GM23338 (cell line): ENCODE results near the gene ZNF280C.

ENCODE experiments used
- CREB1 ChIP-seq: fragments of 250-450 bp; sonication (Bioruptor Pico); IDR thresholded peaks from 2 replicates; pipeline ENCODE4 v1.5.0; 2020; ENCODE audit warnings: low read depth, mild to moderate bottlenecking, moderate library complexity
- EZH2 ChIP-seq: fragments of 200-600 bp; sonication (generic); IDR thresholded peaks from one replicate; pipeline ENCODE4 v1.8.0; 2017; ENCODE audit warnings: antibody characterized with exemption, mild to moderate bottlenecking, low read depth; ENCODE audit not compliant: unreplicated experiment
- EZH2phosphoT487 ChIP-seq: fragments of 200-600 bp; sonication (generic); IDR thresholded peaks from one replicate; pipeline ENCODE4 v1.8.1; 2018; ENCODE audit warnings: antibody characterized with exemption; ENCODE audit not compliant: unreplicated experiment
- JUNB ChIP-seq: IDR thresholded peaks from one replicate; pipeline ENCODE4 v1.6.1; 2016; ENCODE audit warnings: antibody characterized with exemption; ENCODE audit not compliant: unreplicated experiment
- NANOG ChIP-seq: IDR thresholded peaks from 2 replicates; pipeline ENCODE4 v1.6.1; 2016; ENCODE audit warnings: antibody characterized with exemption, borderline replicate concordance
- POLR2AphosphoS5 ChIP-seq: IDR thresholded peaks from 2 replicates; pipeline ENCODE4 v1.6.1; 2016; ENCODE audit warnings: antibody characterized with exemption, low read depth
- STAT1 ChIP-seq: IDR thresholded peaks from one replicate; pipeline ENCODE4 v1.6.1; 2016; ENCODE audit warnings: antibody characterized with exemption; ENCODE audit not compliant: unreplicated experiment
- ZNF114 ChIP-seq: fragments of 250-450 bp; sonication (Bioruptor Pico); IDR thresholded peaks from 2 replicates; pipeline ENCODE4 v1.5.0; 2020; ENCODE audit warnings: mild to moderate bottlenecking, moderate library complexity
- TF ChIP-seq, protein P1 (sequence below), 2 experiments: fragments of 200-600 bp in 1 of 2; sonication (generic) in 1 of 2; conservative IDR thresholded peaks; 2 replicates each; pipeline versions ENCODE4 v1.5.1 to v1.6.1; 2016 to 2017; ENCODE audit warnings: antibody characterized with exemption in 2 of 2, low read depth in 2 of 2, mild to moderate bottlenecking in 2 of 2, moderate library complexity in 1 of 2
- TF ChIP-seq, protein P2 (sequence below): IDR thresholded peaks from one replicate; pipeline ENCODE4 v1.6.1; 2018; ENCODE audit warnings: antibody characterized with exemption; ENCODE audit not compliant: unreplicated experiment
- TF ChIP-seq, protein P3 (sequence below): fragments of 250-450 bp; sonication (Bioruptor Pico); IDR thresholded peaks from 2 replicates; pipeline ENCODE4 v1.5.0; 2020; ENCODE audit warnings: mild to moderate bottlenecking, moderate library complexity

DNA sequence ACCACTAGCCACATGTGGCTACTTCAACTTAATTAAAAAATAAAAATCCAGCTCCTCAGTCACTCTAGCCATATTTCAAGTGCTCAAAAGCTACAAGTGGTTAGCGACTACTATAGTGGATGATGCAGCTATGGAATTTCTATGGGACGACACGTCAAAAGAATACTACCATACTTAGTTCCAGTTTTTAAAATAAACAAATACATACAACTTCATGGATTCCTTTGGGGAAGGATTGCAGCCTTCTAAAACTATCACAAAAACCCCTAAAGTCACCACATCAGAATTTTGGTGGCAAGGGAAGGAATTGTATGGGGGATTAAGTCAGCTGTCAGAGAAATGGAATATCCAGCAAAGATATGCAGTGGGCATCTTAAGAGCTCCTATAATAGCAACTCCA lies 6.5 kb downstream of the ZNF280C start:
- TF ChIP-seq, protein P1, sequence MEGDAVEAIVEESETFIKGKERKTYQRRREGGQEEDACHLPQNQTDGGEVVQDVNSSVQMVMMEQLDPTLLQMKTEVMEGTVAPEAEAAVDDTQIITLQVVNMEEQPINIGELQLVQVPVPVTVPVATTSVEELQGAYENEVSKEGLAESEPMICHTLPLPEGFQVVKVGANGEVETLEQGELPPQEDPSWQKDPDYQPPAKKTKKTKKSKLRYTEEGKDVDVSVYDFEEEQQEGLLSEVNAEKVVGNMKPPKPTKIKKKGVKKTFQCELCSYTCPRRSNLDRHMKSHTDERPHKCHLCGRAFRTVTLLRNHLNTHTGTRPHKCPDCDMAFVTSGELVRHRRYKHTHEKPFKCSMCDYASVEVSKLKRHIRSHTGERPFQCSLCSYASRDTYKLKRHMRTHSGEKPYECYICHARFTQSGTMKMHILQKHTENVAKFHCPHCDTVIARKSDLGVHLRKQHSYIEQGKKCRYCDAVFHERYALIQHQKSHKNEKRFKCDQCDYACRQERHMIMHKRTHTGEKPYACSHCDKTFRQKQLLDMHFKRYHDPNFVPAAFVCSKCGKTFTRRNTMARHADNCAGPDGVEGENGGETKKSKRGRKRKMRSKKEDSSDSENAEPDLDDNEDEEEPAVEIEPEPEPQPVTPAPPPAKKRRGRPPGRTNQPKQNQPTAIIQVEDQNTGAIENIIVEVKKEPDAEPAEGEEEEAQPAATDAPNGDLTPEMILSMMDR (conservative IDR thresholded peaks at IDR 0.05; ENCODE audit: low read depth in 2 of 2) = no peak
- TF ChIP-seq CREB1 (CRISPR knock-in tag) (no peak), POLR2AphosphoS5 (no peak), EZH2 (no peak), ZNF114 (CRISPR knock-in tag) (no peak), EZH2phosphoT487 (no peak), NANOG (no peak), STAT1 (no peak), JUNB (no peak)
- TF ChIP-seq, protein P2, sequence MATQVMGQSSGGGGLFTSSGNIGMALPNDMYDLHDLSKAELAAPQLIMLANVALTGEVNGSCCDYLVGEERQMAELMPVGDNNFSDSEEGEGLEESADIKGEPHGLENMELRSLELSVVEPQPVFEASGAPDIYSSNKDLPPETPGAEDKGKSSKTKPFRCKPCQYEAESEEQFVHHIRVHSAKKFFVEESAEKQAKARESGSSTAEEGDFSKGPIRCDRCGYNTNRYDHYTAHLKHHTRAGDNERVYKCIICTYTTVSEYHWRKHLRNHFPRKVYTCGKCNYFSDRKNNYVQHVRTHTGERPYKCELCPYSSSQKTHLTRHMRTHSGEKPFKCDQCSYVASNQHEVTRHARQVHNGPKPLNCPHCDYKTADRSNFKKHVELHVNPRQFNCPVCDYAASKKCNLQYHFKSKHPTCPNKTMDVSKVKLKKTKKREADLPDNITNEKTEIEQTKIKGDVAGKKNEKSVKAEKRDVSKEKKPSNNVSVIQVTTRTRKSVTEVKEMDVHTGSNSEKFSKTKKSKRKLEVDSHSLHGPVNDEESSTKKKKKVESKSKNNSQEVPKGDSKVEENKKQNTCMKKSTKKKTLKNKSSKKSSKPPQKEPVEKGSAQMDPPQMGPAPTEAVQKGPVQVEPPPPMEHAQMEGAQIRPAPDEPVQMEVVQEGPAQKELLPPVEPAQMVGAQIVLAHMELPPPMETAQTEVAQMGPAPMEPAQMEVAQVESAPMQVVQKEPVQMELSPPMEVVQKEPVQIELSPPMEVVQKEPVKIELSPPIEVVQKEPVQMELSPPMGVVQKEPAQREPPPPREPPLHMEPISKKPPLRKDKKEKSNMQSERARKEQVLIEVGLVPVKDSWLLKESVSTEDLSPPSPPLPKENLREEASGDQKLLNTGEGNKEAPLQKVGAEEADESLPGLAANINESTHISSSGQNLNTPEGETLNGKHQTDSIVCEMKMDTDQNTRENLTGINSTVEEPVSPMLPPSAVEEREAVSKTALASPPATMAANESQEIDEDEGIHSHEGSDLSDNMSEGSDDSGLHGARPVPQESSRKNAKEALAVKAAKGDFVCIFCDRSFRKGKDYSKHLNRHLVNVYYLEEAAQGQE = no peak
- TF ChIP-seq, protein P3, sequence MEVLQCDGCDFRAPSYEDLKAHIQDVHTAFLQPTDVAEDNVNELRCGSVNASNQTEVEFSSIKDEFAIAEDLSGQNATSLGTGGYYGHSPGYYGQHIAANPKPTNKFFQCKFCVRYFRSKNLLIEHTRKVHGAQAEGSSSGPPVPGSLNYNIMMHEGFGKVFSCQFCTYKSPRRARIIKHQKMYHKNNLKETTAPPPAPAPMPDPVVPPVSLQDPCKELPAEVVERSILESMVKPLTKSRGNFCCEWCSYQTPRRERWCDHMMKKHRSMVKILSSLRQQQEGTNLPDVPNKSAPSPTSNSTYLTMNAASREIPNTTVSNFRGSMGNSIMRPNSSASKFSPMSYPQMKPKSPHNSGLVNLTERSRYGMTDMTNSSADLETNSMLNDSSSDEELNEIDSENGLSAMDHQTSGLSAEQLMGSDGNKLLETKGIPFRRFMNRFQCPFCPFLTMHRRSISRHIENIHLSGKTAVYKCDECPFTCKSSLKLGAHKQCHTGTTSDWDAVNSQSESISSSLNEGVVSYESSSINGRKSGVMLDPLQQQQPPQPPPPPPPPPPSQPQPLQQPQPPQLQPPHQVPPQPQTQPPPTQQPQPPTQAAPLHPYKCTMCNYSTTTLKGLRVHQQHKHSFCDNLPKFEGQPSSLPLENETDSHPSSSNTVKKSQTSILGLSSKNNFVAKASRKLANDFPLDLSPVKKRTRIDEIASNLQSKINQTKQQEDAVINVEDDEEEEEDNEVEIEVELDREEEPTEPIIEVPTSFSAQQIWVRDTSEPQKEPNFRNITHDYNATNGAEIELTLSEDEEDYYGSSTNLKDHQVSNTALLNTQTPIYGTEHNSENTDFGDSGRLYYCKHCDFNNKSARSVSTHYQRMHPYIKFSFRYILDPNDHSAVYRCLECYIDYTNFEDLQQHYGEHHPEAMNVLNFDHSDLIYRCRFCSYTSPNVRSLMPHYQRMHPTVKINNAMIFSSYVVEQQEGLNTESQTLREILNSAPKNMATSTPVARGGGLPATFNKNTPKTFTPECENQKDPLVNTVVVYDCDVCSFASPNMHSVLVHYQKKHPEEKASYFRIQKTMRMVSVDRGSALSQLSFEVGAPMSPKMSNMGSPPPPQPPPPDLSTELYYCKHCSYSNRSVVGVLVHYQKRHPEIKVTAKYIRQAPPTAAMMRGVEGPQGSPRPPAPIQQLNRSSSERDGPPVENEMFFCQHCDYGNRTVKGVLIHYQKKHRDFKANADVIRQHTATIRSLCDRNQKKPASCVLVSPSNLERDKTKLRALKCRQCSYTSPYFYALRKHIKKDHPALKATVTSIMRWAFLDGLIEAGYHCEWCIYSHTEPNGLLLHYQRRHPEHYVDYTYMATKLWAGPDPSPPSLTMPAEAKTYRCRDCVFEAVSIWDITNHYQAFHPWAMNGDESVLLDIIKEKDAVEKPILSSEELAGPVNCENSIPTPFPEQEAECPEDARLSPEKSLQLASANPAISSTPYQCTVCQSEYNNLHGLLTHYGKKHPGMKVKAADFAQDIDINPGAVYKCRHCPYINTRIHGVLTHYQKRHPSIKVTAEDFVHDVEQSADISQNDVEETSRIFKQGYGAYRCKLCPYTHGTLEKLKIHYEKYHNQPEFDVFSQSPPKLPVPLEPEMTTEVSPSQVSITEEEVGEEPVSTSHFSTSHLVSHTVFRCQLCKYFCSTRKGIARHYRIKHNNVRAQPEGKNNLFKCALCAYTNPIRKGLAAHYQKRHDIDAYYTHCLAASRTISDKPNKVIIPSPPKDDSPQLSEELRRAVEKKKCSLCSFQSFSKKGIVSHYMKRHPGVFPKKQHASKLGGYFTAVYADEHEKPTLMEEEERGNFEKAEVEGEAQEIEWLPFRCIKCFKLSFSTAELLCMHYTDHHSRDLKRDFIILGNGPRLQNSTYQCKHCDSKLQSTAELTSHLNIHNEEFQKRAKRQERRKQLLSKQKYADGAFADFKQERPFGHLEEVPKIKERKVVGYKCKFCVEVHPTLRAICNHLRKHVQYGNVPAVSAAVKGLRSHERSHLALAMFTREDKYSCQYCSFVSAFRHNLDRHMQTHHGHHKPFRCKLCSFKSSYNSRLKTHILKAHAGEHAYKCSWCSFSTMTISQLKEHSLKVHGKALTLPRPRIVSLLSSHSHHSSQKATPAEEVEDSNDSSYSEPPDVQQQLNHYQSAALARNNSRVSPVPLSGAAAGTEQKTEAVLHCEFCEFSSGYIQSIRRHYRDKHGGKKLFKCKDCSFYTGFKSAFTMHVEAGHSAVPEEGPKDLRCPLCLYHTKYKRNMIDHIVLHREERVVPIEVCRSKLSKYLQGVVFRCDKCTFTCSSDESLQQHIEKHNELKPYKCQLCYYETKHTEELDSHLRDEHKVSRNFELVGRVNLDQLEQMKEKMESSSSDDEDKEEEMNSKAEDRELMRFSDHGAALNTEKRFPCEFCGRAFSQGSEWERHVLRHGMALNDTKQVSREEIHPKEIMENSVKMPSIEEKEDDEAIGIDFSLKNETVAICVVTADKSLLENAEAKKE (CRISPR knock-in tag) = no peak
